Lung (tissue), 12 donors: Measurements from ENCODE around the gene PRKCE. TPM values are rescaled to one million over a fixed set of nuclear protein-coding genes. Genes with fewer than 3 reads are reported as not detected.

Experiments
- ATAC-seq: fragments of 200-7000 bp; cut with Tn5 transposase; one replicate; pipeline ENCODE4 v1.9.1; 2020; ENCODE audit warnings: moderate number of reproducible peaks; ENCODE audit not compliant: insufficient read depth, low FRiP score
- DNase-seq, 3 donors: peaks; one replicate each; pipeline ENCODE4 v3.0.0-alpha.2; 2013 to 2017
- H3K27ac ChIP-seq, 2 donors: one replicate each; pipeline ENCODE4 v1.5.1; 2013; ENCODE audit warnings: mild to moderate bottlenecking in 2 of 2, moderate library complexity in 2 of 2, control low read depth in 1 of 2, inconsistent platforms in 1 of 2, low read depth in 1 of 2, low read length in 1 of 2
- H3K27me3 ChIP-seq, 3 donors: one replicate each; pipeline ENCODE4 v1.5.1; 2013; ENCODE audit warnings: low read length in 2 of 3; ENCODE audit not compliant: control insufficient read depth in 3 of 3, insufficient read depth in 3 of 3
- H3K36me3 ChIP-seq, 4 donors: one replicate each; pipeline ENCODE4 v1.5.1; 2013; ENCODE audit warnings: low read length in 4 of 4, mild to moderate bottlenecking in 1 of 4, moderate library complexity in 1 of 4; ENCODE audit not compliant: control insufficient read depth in 4 of 4, insufficient read depth in 4 of 4
- H3K4me1 ChIP-seq, 5 donors: one replicate each; pipeline ENCODE4 v1.5.1; 2013; ENCODE audit warnings: low read length in 5 of 5, mild to moderate bottlenecking in 2 of 5, moderate library complexity in 1 of 5; ENCODE audit not compliant: control insufficient read depth in 5 of 5, insufficient read depth in 5 of 5
- H3K4me3 ChIP-seq: one replicate; pipeline ENCODE4 v1.5.1; 2013; ENCODE audit warnings: mild to moderate bottlenecking, control low read depth, moderate library complexity
- H3K9ac ChIP-seq, 2 donors: one replicate each; pipeline ENCODE4 v1.5.1; 2013; ENCODE audit warnings: low read length in 2 of 2, control low read depth in 1 of 2; ENCODE audit not compliant: insufficient read depth in 1 of 2
- H3K9me3 ChIP-seq, 4 donors: one replicate each; pipeline ENCODE4 v1.5.1; 2013; ENCODE audit warnings: low read length in 3 of 4, mild to moderate bottlenecking in 1 of 4, moderate library complexity in 1 of 4; ENCODE audit not compliant: control insufficient read depth in 4 of 4, insufficient read depth in 3 of 4
- WGBS, 2 donors: extraction: QIAGEN DNeasy Blood & Tissue Kit; methylation state at CpG; one replicate each; pipeline ENCODE4 v1.1.7; 2013; 5-methylcytosine and 5-hydroxymethylcytosine counted together
- polyA plus RNA-seq, 2 donors: library from polyadenylated mRNA; stranded (reverse); fragments of 200-250 nt; gene quantifications; one replicate each; pipeline ENCODE4 v1.2.1, GENCODE V29; 2013
- total RNA-seq, 2 donors: library from RNA; depleted of rRNA in 1 of 2; stranded (reverse); fragments of >200 nt in 1 of 2; gene quantifications; one replicate each; pipeline ENCODE4 v1.2.1, GENCODE V29; 2014 to 2021
- TF ChIP-seq, protein P1 (sequence below): IDR thresholded peaks from 2 replicates; pipeline ENCODE4 v1.5.1; 2012; ENCODE audit warnings: mild to moderate bottlenecking; ENCODE audit errors: control extremely low read depth, extremely low read depth
- donor health status: control.
- donor health status: control.
- donor health status: Bipolar disorder and iron deficiency.
- donor health status: healthy.
- donor health status: DM: yes; HTN: yes; CAD: no.

The PRKCE gene
- total and polyA plus RNA-seq, 4 donors, result 12.5 to 82.2 (median 32.1) TPM

DNA sequence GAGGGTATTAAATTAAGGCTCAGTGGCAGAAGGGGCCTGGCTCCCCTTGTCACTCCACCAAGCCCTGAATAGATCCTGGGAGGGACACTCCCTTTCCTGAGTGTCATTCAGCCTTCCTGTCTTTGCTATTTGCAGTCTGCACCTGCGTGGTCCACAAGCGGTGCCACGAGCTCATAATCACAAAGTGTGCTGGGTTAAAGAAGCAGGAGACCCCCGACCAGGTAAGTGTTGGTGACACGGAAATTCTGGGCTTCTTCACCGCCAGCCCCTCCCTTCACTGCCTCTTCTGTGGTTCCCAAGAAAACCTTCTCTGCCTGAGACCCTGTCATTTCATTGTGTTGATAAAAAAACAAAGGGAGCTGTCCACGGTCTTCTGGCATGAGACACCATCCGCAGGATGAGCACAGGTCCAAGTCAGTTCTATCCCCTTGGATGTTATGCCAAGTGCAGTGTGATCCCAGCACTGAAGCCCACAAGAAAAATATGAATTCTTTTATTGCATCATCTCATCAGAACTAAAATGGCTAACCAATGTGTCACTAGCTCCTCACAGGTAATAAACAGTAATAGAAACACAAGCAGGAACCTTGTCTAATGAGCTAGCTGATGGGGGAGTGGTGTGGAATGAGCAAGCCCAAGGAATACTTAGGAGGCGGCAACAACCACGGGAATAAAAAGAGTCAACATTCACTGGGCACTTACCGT is 328.8 kb downstream of the PRKCE start:
- ATAC-seq (no peak), DNase-seq (no peak)
- no peak overlapping the region for H3K27ac ChIP-seq
- no peak overlapping the region for H3K4me3 ChIP-seq
- WGBS, 2 donors, result 65 to 73% methylated on average over 11 of the region's 11 CpGs
- peaks cover 0 to 5% (median 0%) of the 10 kb centered on the region in 5 donors for H3K4me1 ChIP-seq
- no peaks in the 10 kb centered on the region for H3K9me3 ChIP-seq
- peaks cover 0 to 15% (median 4%) of the 10 kb centered on the region in 4 donors for H3K36me3 ChIP-seq
- no peak overlapping the region for H3K9ac ChIP-seq
- TF ChIP-seq, protein P1, sequence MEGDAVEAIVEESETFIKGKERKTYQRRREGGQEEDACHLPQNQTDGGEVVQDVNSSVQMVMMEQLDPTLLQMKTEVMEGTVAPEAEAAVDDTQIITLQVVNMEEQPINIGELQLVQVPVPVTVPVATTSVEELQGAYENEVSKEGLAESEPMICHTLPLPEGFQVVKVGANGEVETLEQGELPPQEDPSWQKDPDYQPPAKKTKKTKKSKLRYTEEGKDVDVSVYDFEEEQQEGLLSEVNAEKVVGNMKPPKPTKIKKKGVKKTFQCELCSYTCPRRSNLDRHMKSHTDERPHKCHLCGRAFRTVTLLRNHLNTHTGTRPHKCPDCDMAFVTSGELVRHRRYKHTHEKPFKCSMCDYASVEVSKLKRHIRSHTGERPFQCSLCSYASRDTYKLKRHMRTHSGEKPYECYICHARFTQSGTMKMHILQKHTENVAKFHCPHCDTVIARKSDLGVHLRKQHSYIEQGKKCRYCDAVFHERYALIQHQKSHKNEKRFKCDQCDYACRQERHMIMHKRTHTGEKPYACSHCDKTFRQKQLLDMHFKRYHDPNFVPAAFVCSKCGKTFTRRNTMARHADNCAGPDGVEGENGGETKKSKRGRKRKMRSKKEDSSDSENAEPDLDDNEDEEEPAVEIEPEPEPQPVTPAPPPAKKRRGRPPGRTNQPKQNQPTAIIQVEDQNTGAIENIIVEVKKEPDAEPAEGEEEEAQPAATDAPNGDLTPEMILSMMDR, result no peak
- H3K27me3 ChIP-seq, result no peaks in the 10 kb centered on the region

DNA sequence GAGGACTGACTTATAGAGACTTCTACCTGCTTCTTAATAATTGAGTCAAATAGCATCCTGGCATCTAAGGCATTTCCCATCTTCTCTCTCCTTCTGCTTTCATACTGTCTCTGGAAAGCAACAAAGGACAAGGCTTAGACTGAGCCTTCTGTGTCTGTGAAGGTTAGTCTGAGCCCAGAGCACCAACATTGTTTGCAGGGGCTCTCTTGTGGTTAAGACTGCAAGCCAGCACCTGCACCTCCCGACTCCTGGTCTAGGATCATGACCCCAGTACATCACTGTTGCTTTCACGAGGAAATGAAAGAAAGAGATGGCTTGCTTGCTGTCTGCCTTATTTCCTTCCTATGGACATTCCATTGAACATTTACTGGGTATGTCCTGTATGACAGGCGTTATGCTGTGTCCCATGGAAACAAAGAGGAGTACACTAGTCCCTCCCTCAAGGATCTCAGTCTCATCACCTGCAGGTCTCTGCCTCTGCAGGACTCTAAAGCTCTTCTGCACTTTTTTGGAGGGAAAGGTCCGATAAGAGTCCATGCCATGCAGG is 330.0 kb downstream of the PRKCE start:
- Histone ChIP-seq H3K27ac (no peak overlapping the region), H3K4me1 (peaks cover 0 to 5% (median 0%) of the 10 kb centered on the region in 5 donors), H3K36me3 (peaks cover 0 to 15% (median 4%) of the 10 kb centered on the region in 4 donors), H3K9me3 (no peaks in the 10 kb centered on the region), H3K9ac (no peak overlapping the region), H3K27me3 (no peaks in the 10 kb centered on the region), H3K4me3 (no peak overlapping the region)
- 71 to 84% methylated on average over 4 of the region's 4 CpGs for WGBS, 2 donors
- TF ChIP-seq, protein P1, result no peak
- no peak for ATAC-seq
- DNase-seq, result no peak

DNA sequence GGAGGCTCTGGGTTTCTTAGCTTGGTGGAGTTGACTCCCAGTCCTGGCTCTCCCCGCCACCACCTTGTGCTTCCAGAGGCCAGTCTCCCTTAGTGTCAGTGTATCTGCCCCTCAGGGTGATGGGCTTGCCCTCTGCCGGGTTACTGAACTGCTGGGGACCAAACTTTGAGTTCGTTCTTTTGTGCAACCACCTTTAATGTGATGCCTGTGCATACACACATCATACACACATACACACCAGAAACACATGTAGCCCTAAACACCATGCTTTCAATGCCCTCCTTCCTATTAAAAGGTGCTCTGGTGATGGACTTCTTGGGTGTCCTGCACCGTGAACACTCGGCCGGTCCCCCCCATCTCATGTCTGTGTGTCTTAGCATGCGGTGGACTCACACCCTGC is 330.6 kb downstream of the PRKCE start:
- ATAC-seq (no peak), DNase-seq (no peak)
- H3K4me1 ChIP-seq, result peaks cover 0 to 7% (median 0%) of the 10 kb centered on the region in 5 donors
- H3K36me3 ChIP-seq, result peaks cover 0 to 15% (median 4%) of the 10 kb centered on the region in 4 donors
- no peaks in the 10 kb centered on the region for H3K27me3 ChIP-seq
- TF ChIP-seq, protein P1, result no peak
- no peak overlapping the region for H3K27ac ChIP-seq
- no peak overlapping the region for H3K9ac ChIP-seq
- no peaks in the 10 kb centered on the region for H3K9me3 ChIP-seq
- WGBS, 2 donors, result 98% methylated on average over 7 of the region's 7 CpGs
- no peak overlapping the region for H3K4me3 ChIP-seq
